ENCODE results near the gene PPP1R3F.

- no peak for TF ChIP-seq CTCF (IDR thresholded peaks at IDR 0.05)
- no peak for TF ChIP-seq POLR2A (IDR thresholded peaks at IDR 0.05)
These were observed 38.1 kb upstream of the PPP1R3F start for GRCh38 chrX:49231333-49232000.
